ENCODE results near the gene NID1. TPM values are rescaled to one million over a fixed set of nuclear protein-coding genes. Genes with fewer than 3 reads are reported as not detected.

NID1 gene
- total RNA-seq, 4 donors from 2014 or later, result 180 to 391 (median 250) TPM

GRCh38 chr1:235935235-235936225, 129.4 kb downstream of the NID1 start:
- no peak for TF ChIP-seq CTCF (IDR thresholded peaks at IDR 0.05; ENCODE audit: low read depth)

DNA sequence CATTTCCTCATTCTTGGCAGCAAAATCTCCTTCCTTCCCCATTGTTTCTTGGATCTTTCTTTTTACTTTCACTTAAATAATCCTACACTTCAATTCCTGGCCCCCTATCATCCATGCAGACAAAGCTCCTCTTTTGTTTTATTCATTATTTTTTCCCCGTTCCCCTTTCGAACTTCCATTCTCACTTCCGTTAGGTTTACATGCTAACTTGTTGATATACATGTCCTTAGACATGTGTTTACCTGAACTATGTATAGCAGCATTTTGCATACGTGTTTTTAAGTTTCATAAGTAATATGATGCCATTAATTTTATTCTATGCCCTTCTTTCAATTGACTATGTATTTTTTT, 131.1 kb downstream of the NID1 start:
- no peak for TF ChIP-seq CTCF (IDR thresholded peaks at IDR 0.05; ENCODE audit: low read depth)

DNA sequence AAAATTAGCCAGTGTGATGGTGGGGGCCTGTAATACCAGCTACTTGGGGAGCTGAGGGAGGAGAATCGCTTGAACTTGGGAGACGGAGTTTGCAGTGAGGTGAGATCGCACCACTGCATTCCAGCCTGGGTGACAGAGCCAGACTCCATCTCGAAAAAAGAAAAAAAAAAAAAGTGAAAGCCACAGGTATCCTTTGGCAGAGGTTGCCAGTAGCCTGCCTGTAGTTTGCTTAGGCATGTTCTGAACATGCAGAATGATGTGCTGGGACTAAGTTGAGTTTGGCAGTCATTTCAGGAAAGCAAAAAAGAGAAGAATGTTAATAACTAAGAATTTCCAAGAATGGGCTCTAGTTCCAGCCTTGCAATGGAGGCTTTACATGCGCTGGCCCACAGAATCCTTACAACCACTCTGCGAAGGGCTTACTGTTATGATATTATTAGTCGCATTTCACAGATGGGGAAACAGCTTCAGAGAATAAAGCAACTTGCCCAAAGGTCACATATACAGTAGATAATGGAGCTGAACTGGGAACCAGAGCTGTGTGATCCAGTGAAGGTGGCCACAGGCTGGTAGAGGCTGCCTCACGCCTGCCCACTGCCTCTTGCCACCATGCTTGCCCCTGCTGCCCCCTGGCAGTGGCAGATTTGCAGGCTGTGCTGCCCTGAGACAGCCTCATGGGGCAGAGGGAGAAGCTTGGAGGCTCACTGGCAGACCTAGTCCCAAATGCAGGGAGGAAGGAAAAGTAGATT, 131.7 kb downstream of the NID1 start:
- TF ChIP-seq CTCF (IDR thresholded peaks at IDR 0.05; ENCODE audit: low read depth), result no peak

- no peak for TF ChIP-seq CTCF (IDR thresholded peaks at IDR 0.05; ENCODE audit: low read depth)
Observed at GRCh38 chr1:235932090-235932510, 132.8 kb downstream of the NID1 start.

GRCh38 chr1:235931171-235931738, 133.6 kb downstream of the NID1 start:
- no peak for TF ChIP-seq CTCF (IDR thresholded peaks at IDR 0.05; ENCODE audit: low read depth)

GRCh38 chr1:235930543-235930942, 134.3 kb downstream of the NID1 start:
- TF ChIP-seq CTCF (IDR thresholded peaks at IDR 0.05; ENCODE audit: low read depth), result no peak

DNA sequence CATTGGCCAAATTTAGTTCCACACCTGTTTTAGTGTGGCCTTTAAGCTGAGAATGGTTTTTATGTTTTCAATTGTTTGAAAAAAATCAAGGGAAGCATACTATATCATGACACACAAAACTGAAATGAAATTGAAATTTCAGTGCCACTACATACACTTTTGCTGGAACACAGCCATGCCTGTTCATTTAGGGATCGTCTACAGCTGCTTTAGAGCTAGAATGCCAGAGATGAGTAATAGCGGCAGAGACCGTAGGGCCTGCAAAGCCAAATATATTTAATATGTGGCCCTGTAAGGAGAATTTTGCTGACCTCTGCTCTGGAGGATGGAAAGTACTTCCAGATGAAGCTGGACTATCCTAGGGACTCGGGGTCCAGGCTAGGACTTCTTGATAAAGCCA, 135.7 kb downstream of the NID1 start:
- TF ChIP-seq CTCF (IDR thresholded peaks at IDR 0.05; ENCODE audit: low read depth), result no peak

Data from subcutaneous adipose tissue (tissue), 4 donors.